ENCODE results near the gene REEP6.
"Not testable (repeated sequence)": the region's sequence is repeated elsewhere in the genome, so short reads cannot be mapped to it uniquely, and the experiment has no call there.

REEP6 gene

GRCh38 chr19:1526066-1526778 is 35.2 kb downstream of the REEP6 start:
- DNase-seq = no peak

GRCh38 chr19:1526979-1527649 is 36.1 kb downstream of the REEP6 start:
- no peak for DNase-seq

GRCh38 chr19:1527650-1528309 is 36.8 kb downstream of the REEP6 start:
- DNase-seq = no peak

- no peak for DNase-seq
Measured at GRCh38 chr19:1528596-1529429, 37.8 kb downstream of the REEP6 start.

GRCh38 chr19:1529430-1529816 is 38.4 kb downstream of the REEP6 start:
- no peak for DNase-seq

- not testable (repeated sequence) for DNase-seq
Measured at GRCh38 chr19:1530856-1531255, 39.9 kb downstream of the REEP6 start.

GRCh38 chr19:1531587-1531986 is 40.6 kb downstream of the REEP6 start:
- DNase-seq = no peak

GRCh38 chr19:1532003-1532402 is 41.0 kb downstream of the REEP6 start:
- no peak for DNase-seq

- DNase-seq = no peak
Measured at GRCh38 chr19:1533510-1534150, 42.6 kb downstream of the REEP6 start.

GRCh38 chr19:1534972-1535371 is 44.0 kb downstream of the REEP6 start:
- no peak for DNase-seq

GRCh38 chr19:1535699-1536098 is 44.7 kb downstream of the REEP6 start:
- DNase-seq = not testable (repeated sequence)

GRCh38 chr19:1538978-1539377 is 48.0 kb downstream of the REEP6 start:
- DNase-seq = no peak

- not testable (repeated sequence) for DNase-seq
Measured at GRCh38 chr19:1539749-1540148, 48.8 kb downstream of the REEP6 start.

- DNase-seq = no peak
Measured at GRCh38 chr19:1540365-1540925, 49.5 kb downstream of the REEP6 start.

Data from NCI-H2227 treated with DMSO at 0.1 percent for 48 hours (cell line).